Panc1 (cell line): ENCODE results near the gene CD8B.

Experiments
- CTCF ChIP-seq: fragments of 450-650 bp; IDR thresholded peaks from 2 replicates; pipeline ENCODE4 v1.5.1; 2017; ENCODE audit warnings: mild to moderate bottlenecking
- POLR2AphosphoS5 ChIP-seq: IDR thresholded peaks from 2 replicates; pipeline ENCODE4 v1.6.1; 2012; ENCODE audit warnings: mild to moderate bottlenecking, low read depth, low read length, moderate library complexity
- TCF7L2 ChIP-seq: IDR thresholded peaks from 2 replicates; pipeline ENCODE4 v1.6.1; 2011; ENCODE audit warnings: mild to moderate bottlenecking, low read depth, low read length, inconsistent platforms

GRCh38 chr2:86783615-86784339 lies 77.9 kb downstream of the CD8B start:
- TF ChIP-seq CTCF (no peak), POLR2AphosphoS5 (no peak), TCF7L2 (no peak)
